HepG2 (cell line): ENCODE data around the gene MOK. TPM values are rescaled to one million over a fixed set of nuclear protein-coding genes. Genes with fewer than 3 reads are reported as not detected.

Source experiments
- ATAC-seq: fragments of 200-7000 bp; cut with Tn5 transposase; 3 replicates; pipeline ENCODE4 v1.9.1; 2020; ENCODE audit warnings: mild to moderate bottlenecking, moderate library complexity
- BruUV-seq: library from RNA; stranded (reverse); fragments of 400-500 nt; replicated peaks from 2 replicates; lab custom pipeline; 2021; lab: Mats Ljungman, UMichigan
- CTCF ChIA-PET: fragments of 300-600 bp; formaldehyde crosslinking; extraction: SDS; loops from one replicate; lab custom pipeline; 2021; ENCODE audit warnings: low total read pairs, inconsistent platforms, low intra/inter-chr PET ratio; lab: Yijun Ruan, JAX
- POLR2A ChIA-PET: fragments of 350-600 bp; sonication (Branson Sonifier 250); formaldehyde crosslinking; loops from one replicate; lab custom pipeline; 2020; ENCODE audit warnings: antibody characterized with exemption, inconsistent platforms; lab: Yijun Ruan, JAX
- DNase-seq: peaks from one replicate; pipeline ENCODE4 v3.0.0-alpha.2; 2015; ENCODE audit warnings: low spot score
- FAIRE-seq: peaks from 3 replicates; lab custom pipeline; 2011; peaks lifted over from hg19 to GRCh38; lab: Jason Lieb, UNC
- H2AFZ ChIP-seq: one replicate; pipeline ENCODE4 v1.6.1; 2011; ENCODE audit warnings: low read length, inconsistent platforms
- H3K27ac ChIP-seq: fragments of 300-600 bp; 3 replicates; pipeline ENCODE4 v1.8.0; 2011; ENCODE audit warnings: mixed run types, mild to moderate bottlenecking, mixed read lengths, low read length, inconsistent platforms; ENCODE audit not compliant: insufficient read depth; ENCODE audit errors: extremely low read length
- H3K27me3 ChIP-seq, 2 experiments: fragments of 200-600 bp in 1 of 2; 2 replicates in 1 of 2; 3 replicates in 1 of 2; pipeline versions ENCODE4 v1.6.0 to v1.8.0; 2011; ENCODE audit warnings: low read length in 2 of 2, mild to moderate bottlenecking in 2 of 2, moderate library complexity in 2 of 2, inconsistent platforms in 1 of 2; ENCODE audit not compliant: insufficient read depth in 2 of 2, control insufficient read depth in 1 of 2
- H3K36me3 ChIP-seq, 2 experiments: fragments of 200-600 bp in 1 of 2; replicated peaks in 1 of 2; 2 replicates in 1 of 2; 3 replicates in 1 of 2; pipeline versions ENCODE4 v1.5.1 to v1.8.0; 2011; ENCODE audit warnings: low read length in 2 of 2, inconsistent platforms in 1 of 2; ENCODE audit not compliant: insufficient read depth in 2 of 2, control insufficient read depth in 1 of 2
- H3K4me1 ChIP-seq: 2 replicates; pipeline ENCODE4 v1.5.1; 2012; ENCODE audit warnings: low read length, inconsistent platforms; ENCODE audit not compliant: insufficient read depth
- H3K4me2 ChIP-seq: 2 replicates; pipeline ENCODE4 v1.6.0; 2011; ENCODE audit warnings: low read depth, low read length, inconsistent platforms
- H3K4me3 ChIP-seq, 3 experiments: fragments of 200-600 bp in 1 of 3; sonication (generic), shearing (Covaris generic) in 1 of 3; replicated peaks in 1 of 3; 2 replicates each; pipeline ENCODE4 v1.5.1; 2011 to 2016; ENCODE audit warnings: low read length in 3 of 3, inconsistent platforms in 2 of 3, low read depth in 2 of 3, mild to moderate bottlenecking in 2 of 3, control low read depth in 1 of 3, mixed read lengths in 1 of 3; ENCODE audit not compliant: insufficient read depth in 1 of 3
- H3K79me2 ChIP-seq: one replicate; pipeline ENCODE4 v1.6.1; 2011; ENCODE audit warnings: low read length, inconsistent platforms; ENCODE audit not compliant: insufficient read depth
- H3K9ac ChIP-seq: 2 replicates; pipeline ENCODE4 v1.6.0; 2011; ENCODE audit warnings: mild to moderate bottlenecking, low read depth, low read length, inconsistent platforms; ENCODE audit not compliant: insufficient read depth
- H3K9me3 ChIP-seq: 2 replicates; pipeline ENCODE4 v1.5.1; 2012; ENCODE audit warnings: mild to moderate bottlenecking, low read length
- H4K20me1 ChIP-seq: 2 replicates; pipeline ENCODE4 v1.6.0; 2011; ENCODE audit warnings: inconsistent platforms, mild to moderate bottlenecking, low read length, moderate library complexity; ENCODE audit not compliant: insufficient read depth
- ARHGAP35 ChIP-seq: sonication (generic); formaldehyde crosslinking; IDR thresholded peaks from 2 replicates; pipeline ENCODE4 v1.9.0; 2022; ENCODE audit warnings: mild to moderate bottlenecking, inconsistent platforms, moderate library complexity, missing genetic modification reagents, borderline replicate concordance
- ARNT2 ChIP-seq: sonication (generic); formaldehyde crosslinking; IDR thresholded peaks from 2 replicates; pipeline ENCODE4 v1.8.0; 2022; ENCODE audit warnings: mild to moderate bottlenecking, low read depth, missing genetic modification reagents, moderate library complexity
- HDAC1 ChIP-seq: sonication (generic); formaldehyde crosslinking; IDR thresholded peaks from 2 replicates; pipeline ENCODE4 v1.5.1; 2020; ENCODE audit warnings: mild to moderate bottlenecking, missing genetic modification reagents
- HMGXB4 ChIP-seq, 2 experiments: sonication (generic) in 1 of 2; formaldehyde crosslinking in 1 of 2; IDR thresholded peaks; 2 replicates each; pipeline versions ENCODE4 v1.4.0 to v1.6.1; 2018 to 2020; ENCODE audit warnings: missing genetic modification reagents in 2 of 2, borderline replicate concordance in 1 of 2, low read depth in 1 of 2, mild to moderate bottlenecking in 1 of 2, missing biosample characterization in 1 of 2
- KDM5A ChIP-seq: fragments of 200-600 bp; sonication (generic); IDR thresholded peaks from 2 replicates; pipeline ENCODE4 v1.7.0; 2018; ENCODE audit warnings: antibody characterized with exemption, mild to moderate bottlenecking, low read length, borderline replicate concordance
- PITX1 ChIP-seq: sonication (generic); formaldehyde crosslinking; IDR thresholded peaks from 2 replicates; pipeline ENCODE4 v1.5.1; 2020; ENCODE audit warnings: mild to moderate bottlenecking, missing genetic modification reagents
- POLR2A ChIP-seq, 2 experiments: IDR thresholded peaks; 2 replicates each; pipeline ENCODE4 v1.6.1; 2011; ENCODE audit warnings: low read depth in 2 of 2, low read length in 2 of 2, mild to moderate bottlenecking in 1 of 2, moderate library complexity in 1 of 2; ENCODE audit not compliant: insufficient read depth in 1 of 2
- SALL1 ChIP-seq: sonication (generic); formaldehyde crosslinking; IDR thresholded peaks from 2 replicates; pipeline ENCODE4 v1.8.0; 2022; ENCODE audit warnings: mild to moderate bottlenecking, missing genetic modification reagents
- SRF ChIP-seq: IDR thresholded peaks from 2 replicates; pipeline ENCODE4 v1.6.1; 2011; ENCODE audit warnings: mild to moderate bottlenecking, low read depth, low read length, moderate library complexity
- ZBTB38 ChIP-seq: sonication (generic); formaldehyde crosslinking; IDR thresholded peaks from 2 replicates; pipeline ENCODE4 v1.5.1; 2020; ENCODE audit warnings: mild to moderate bottlenecking, missing genetic modification reagents
- ZBTB49 ChIP-seq: sonication (generic); formaldehyde crosslinking; IDR thresholded peaks from 2 replicates; pipeline ENCODE4 v1.4.0; 2020; ENCODE audit warnings: missing genetic modification reagents, borderline replicate concordance
- ZFP1 ChIP-seq: IDR thresholded peaks from 2 replicates; pipeline ENCODE4 v1.6.1; 2016
- ZNF687 ChIP-seq: sonication (generic); formaldehyde crosslinking; IDR thresholded peaks from 2 replicates; pipeline ENCODE4 v1.5.1; 2020; ENCODE audit warnings: mild to moderate bottlenecking, missing genetic modification reagents, moderate library complexity
- WGBS: methylation state at CpG from one replicate; pipeline ENCODE4 v1.1.6; 2017; ENCODE audit warnings: low lambda C conversion rate; 5-methylcytosine and 5-hydroxymethylcytosine counted together
- in situ Hi-C: cut with HindIII; loops from 2 replicates; pipeline ENCODE4 v1.10.0; 2017; ENCODE audit warnings: low pct_unique_long_range_greater_than_20kb; ENCODE audit not compliant: extremely low pct_ligation_motif_present
- intact Hi-C: fragments of 100-400 bp; cut with micrococcal nuclease; formaldehyde crosslinking; loops from one replicate; pipeline ENCODE4 v1.10.0; 2022; ENCODE audit not compliant: unreplicated experiment
- polyA plus RNA-seq, 8 experiments: library from polyadenylated mRNA; depleted of rRNA in 3 of 8; stranded (reverse) in 7 of 8; unstranded in 1 of 8; fragments of >200 nt; fragmentation: Illumina TruSeq in 4 of 8; extraction: Trizol in 4 of 8; gene quantifications; 2 replicates each; pipeline versions ENCODE4 v1.2.1 to v1.2.3, GENCODE V29; 2011 to 2016; ENCODE audit warnings: low read depth in 4 of 8, missing spikeins in 1 of 8, mixed read lengths in 1 of 8; ENCODE audit not compliant: insufficient read depth in 1 of 8
- total RNA-seq, 5 experiments: library from RNA; depleted of rRNA; stranded (reverse); fragments of >200 nt; fragmentation: Illumina TruSeq; extraction: Trizol; gene quantifications; 2 replicates each; pipeline ENCODE4 v1.2.3, GENCODE V29; 2016; ENCODE audit warnings: low read depth in 1 of 5

The MOK gene
- total and polyA plus RNA-seq, 2 of the 13 experiments (the other 11 are each of a cell fraction or from before 2014, with no cell fraction given), result 15.3 to 16.9 TPM

GRCh38 chr14:102234331-102235264, 70.4 kb downstream of the MOK start:
- Histone ChIP-seq H3K9ac (peak overlapping the region; percentile 68), H3K36me3 (peaks cover 1 to 10% of the 10 kb centered on the region in 2 experiments; a peak in 1 of 5 replicates), H3K4me2 (peak overlapping the region; percentile 77), H3K9me3 (no peaks in the 10 kb centered on the region), H3K79me2 (no peaks in the 10 kb centered on the region), H3K4me3 (peak overlapping the region; percentile 38 to 69 (median 62); a peak in 5 of 6 replicates), H3K27me3 (no peaks in the 10 kb centered on the region), H3K4me1 (peaks cover 19% of the 10 kb centered on the region; the same call in 1 of the 2 replicates), H2AFZ (peak overlapping the region; percentile 16), H4K20me1 (no peaks in the 10 kb centered on the region), H3K27ac (no peak overlapping the region)
- peak; percentile 60 for ATAC-seq
- ChIA-PET POLR2A (no interaction called here), CTCF (interaction anchor here (1.3 to 3.0 kb wide), 2 partner anchors 80 to 82 kb away, joined by 3 to 44 read pairs; no protein-coding TSS in a partner anchor)
- WGBS, result 62% methylated on average over 34 of the region's 34 CpGs
- no TSS peak for BruUV-seq
- DNase-seq, result no peak
- in situ Hi-C loops (loop anchor here (5.0 kb wide), 1 partner anchor 78 kb away; no protein-coding TSS in a partner anchor), intact Hi-C loops (loop anchor here (1.0 kb wide), 1 partner anchor 80 kb away; no protein-coding TSS in a partner anchor)
- no peak for FAIRE-seq
- no peak for TF ChIP-seq KDM5A
- peak; percentile 69; the same call in 1 of the 2 replicates for TF ChIP-seq ZBTB38 (CRISPR knock-in tag)
- peak; percentile 32; the same call in 1 of the 2 replicates for TF ChIP-seq ARNT2 (CRISPR knock-in tag)
- TF ChIP-seq ZBTB49 (CRISPR knock-in tag), result no peak
- TF ChIP-seq PITX1 (CRISPR knock-in tag), result peak; percentile 64; the same call in 1 of the 2 replicates
- TF ChIP-seq SRF, result no peak
- peak in 1 of 2 experiments; percentile 70; a peak in 1 of 4 replicates for TF ChIP-seq HMGXB4 (CRISPR knock-in tag; IDR thresholded peaks at IDR 0.05; ENCODE audit: borderline replicate concordance in 1 of 2, low read depth in 1 of 2)
- TF ChIP-seq SALL1 (CRISPR knock-in tag), result peak; percentile 32; the same call in 1 of the 2 replicates
- TF ChIP-seq ZNF687 (CRISPR knock-in tag), result peak; percentile 61
- TF ChIP-seq ZFP1 (CRISPR knock-in tag), result no peak
- TF ChIP-seq HDAC1 (CRISPR knock-in tag), result 0 out of 2 replicates have a peak, but pooled peaks have one; percentile 24
- 0 out of 4 replicates have a peak, but pooled peaks of 1 of the 2 experiments have one; percentile 17 for TF ChIP-seq POLR2A (IDR thresholded peaks at IDR 0.05; ENCODE audit: insufficient read depth in 1 of 2, low read depth in 2 of 2, low read length in 2 of 2)
- no peak for TF ChIP-seq ARHGAP35 (CRISPR knock-in tag)
